HTERT RPE-1 (cell line): ENCODE results near the gene VSIG10.
"Not testable (repeated sequence)": the region's sequence is repeated elsewhere in the genome, so short reads cannot be mapped to it uniquely, and the experiment has no call there.

Source experiments
- in situ Hi-C: fragments of 300-500 bp; cut with MboI; formaldehyde crosslinking; loops from 4 replicates; pipeline ENCODE4 v1.14.3; 2020; ENCODE audit warnings: low sequenced_read_pairs

Gene VSIG10, protein sequence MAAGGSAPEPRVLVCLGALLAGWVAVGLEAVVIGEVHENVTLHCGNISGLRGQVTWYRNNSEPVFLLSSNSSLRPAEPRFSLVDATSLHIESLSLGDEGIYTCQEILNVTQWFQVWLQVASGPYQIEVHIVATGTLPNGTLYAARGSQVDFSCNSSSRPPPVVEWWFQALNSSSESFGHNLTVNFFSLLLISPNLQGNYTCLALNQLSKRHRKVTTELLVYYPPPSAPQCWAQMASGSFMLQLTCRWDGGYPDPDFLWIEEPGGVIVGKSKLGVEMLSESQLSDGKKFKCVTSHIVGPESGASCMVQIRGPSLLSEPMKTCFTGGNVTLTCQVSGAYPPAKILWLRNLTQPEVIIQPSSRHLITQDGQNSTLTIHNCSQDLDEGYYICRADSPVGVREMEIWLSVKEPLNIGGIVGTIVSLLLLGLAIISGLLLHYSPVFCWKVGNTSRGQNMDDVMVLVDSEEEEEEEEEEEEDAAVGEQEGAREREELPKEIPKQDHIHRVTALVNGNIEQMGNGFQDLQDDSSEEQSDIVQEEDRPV

DNA sequence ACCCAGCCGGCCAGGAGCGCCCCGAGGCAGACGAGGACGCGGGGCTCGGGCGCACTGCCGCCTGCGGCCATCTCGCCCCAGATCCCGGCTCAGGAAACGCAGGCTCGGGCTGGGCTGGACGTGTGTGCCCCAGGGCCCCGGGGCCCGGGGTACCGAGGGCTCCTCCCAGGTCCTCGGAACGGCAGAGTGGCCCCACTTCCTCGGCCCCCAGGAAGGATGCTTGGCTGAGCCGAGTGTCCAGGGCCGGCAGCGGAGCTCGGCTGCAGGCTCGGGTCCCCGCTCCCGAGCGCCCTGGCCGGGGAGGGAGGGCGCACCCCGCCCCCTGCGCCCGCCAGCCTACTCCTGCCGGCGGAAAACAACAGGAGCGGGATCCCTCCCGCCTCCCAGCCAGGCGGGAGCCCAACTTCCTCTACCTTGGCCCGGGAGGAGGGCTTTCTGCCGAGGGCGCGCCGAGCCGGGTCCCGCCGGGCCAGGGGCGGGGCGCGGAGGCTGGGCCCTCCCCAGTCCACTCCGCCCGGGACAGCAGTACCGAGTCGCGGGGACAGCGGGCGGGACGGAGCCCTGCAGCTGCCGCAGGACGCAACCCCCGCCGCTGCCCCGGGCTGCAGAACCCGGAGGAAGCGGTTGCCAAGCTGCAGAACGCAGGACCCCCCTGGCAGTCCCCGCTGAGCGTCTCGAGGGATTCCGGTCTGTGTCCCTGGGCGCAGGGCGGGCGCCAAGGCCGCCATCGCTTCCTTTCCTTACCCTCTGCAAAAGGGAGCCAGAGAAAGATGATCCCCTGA is at the start of gene VSIG10:
VSIG10 (minus strand) TSS at position 411 of the 782 bp plus-strand sequence; CDS start at position 71, 340 bp downstream.
- in situ Hi-C loops: no loop called here

DNA sequence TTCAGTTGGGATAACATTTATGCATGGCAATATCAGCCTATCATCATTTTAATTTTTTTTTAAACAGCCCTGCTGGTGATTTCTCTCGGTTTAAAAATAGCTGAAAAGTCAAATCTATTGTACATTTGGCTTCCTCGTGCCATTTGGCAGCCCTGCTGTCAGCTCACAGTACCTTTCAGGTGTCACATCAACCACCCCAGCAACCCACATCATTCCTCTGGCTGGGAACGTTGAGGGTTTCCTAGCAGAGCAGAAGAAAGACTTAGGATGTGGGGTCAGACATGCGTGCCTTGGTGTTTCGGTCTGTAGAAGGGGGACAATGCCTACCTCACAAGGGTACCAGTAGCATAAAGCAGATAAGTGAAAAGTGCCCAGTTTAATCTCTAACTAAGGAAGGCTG is 47.9 kb upstream of the VSIG10 start:
- in situ Hi-C loops: no loop called here

DNA sequence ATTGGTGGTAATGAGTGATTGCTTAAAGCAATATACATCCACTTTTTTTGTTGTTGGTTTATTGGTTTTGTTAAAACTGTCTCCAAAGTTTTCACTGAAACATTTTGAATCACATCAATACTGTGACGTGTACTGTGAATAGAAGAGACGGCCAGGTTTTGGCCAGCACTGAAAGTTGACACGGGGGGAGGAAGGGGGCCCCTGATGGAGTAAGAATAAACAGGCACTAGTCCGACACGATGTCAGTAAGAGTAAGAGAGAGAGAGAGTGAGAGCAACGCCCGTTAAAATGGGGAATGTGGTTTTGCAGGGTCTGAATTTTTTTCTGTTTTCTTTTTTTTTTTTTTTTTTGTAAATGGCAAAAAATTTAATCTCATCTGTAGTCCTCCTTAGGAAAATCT is 46.8 kb upstream of the VSIG10 start:
- in situ Hi-C loops: no loop called here

DNA sequence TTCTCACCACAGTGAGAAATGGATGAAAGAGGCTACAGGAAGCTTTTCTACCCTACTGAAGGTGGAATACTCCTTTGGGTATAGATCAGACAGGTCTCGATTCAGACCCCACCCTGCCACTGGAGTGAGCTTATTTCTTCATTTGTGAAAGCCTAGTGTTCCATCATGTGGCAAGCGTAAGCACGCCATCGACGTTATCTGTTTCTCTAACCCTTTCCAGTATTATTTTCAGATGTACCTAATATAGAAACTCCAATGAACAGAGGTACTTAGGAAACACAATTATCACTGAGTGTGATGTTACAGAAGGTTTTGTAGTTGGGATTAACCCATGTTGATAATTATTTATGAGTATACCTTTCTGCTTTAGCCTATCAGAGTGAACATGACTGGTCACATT is 44.5 kb upstream of the VSIG10 start:
- in situ Hi-C loops: no loop called here

DNA sequence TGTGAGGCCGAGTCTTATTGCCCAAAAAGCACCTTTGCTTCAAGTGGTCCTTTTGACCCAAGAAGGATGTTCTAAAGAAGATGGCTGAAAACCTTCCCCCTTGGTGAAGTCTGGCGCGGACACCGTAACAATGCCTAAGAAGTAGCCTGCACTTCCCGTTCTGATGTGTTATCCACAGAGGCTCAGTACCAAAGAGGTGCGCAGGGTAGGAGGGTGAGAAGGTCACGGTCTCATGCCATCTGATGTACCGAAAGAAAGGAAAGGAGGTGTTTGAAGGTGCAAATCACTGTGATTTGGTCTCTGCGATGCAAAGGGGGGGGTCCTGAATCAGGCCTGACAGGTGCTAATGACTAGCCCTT is 42.0 kb upstream of the VSIG10 start:
- in situ Hi-C loops: no loop called here

DNA sequence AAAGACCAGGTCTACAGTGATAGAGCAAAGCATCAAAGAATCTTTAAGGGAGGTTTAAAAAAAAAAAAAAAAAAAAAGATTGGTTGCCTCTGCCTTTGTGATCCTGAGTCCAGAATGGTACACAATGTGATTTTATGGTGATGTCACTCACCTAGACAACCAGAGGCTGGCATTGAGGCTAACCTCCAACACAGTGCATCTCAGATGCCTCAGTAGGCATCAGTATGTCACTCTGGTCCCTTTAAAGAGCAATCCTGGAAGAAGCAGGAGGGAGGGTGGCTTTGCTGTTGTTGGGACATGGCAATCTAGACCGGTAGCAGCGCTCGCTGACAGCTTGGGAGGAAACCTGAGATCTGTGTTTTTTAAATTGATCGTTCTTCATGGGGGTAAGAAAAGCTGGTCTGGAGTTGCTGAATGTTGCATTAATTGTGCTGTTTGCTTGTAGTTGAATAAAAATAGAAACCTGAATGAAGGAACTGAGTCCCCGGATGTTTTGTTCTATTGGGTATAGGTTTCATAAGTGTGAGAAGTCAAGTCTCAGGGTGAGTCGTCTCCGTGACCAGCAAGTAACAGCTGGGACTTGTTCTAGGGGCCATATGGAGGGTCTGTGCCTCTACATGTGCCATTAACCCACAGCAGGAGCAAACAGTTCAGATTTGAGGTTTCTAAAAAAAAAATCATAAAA is 41.4 kb upstream of the VSIG10 start:
- in situ Hi-C loops: no loop called here

DNA sequence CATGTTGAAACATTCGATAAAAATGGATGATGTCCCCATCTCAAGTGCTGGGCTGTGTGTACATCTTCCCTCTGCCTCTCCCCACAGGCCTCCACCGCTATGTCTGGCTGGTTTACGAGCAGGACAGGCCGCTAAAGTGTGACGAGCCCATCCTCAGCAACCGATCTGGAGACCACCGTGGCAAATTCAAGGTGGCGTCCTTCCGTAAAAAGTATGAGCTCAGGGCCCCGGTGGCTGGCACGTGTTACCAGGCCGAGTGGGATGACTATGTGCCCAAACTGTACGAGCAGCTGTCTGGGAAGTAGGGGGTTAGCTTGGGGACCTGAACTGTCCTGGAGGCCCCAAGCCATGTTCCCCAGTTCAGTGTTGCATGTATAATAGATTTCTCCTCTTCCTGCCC is 40.7 kb upstream of the VSIG10 start:
- in situ Hi-C loops: no loop called here

DNA sequence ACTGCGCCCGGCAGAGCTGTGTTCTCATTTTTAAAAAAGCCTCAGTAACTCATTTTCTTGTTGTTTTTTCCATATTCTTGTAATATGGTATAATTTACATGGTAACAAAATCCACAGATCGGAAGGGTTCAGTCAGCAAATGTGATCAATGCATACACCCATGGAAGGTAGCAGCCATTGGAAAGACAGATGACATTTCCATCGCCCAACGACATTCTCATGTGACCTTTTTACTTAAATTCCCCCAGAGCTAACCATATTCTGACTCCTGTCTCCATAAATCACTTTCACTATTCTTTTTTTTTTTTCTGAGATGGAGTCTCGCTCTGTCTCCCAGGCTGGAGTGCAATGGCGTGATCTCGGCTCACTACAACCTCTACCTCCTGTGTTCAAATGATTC is 37.0 kb upstream of the VSIG10 start:
- in situ Hi-C loops: no loop called here

DNA sequence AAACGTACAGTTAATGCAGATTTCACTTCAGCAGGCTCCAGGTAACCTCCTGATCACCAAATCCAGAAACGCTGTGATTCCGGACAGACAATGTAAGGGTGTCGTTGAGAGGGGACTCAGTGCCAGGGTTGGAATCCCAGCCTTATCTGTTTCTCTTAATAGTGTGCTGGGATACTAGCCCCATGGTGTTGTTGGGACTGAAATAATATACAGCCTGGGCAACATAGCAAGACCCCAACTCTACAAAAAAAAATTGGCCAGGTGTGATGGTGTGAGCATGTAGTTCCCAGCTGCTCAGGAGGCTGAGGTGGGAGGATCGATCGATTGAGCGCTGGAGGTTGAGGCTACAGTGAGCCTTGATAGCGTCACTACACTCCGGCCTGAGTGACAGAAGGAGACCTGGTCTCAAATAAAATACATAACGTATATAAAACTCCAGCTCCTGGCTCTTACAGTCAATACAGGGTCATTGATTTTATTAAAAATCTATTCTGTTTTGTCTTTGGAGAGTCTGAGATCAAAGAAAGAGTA is 33.4 kb upstream of the VSIG10 start:
- in situ Hi-C loops: no loop called here

DNA sequence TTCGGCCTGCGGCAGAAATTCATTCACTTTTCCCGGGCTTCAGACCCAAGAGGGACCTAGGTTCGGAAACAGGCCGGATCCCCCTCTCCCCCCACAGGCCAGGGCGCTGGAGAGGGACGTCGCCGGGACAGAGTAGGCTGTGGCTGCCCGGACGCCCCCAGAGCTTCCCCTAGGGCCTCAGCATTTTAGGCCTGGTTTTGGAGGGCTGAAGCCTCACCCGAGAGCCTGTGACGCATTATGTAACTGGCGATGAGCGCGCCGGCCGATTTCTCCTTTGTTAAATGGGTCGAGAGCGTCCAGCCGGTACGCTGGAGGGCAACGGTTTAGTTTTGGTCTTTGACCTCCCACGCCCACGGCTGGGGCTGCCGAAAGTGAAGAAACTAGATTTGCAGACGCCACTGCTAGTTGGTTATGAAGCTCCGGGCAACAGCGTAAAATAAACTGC is 32.8 kb upstream of the VSIG10 start:
- in situ Hi-C loops: no loop called here

DNA sequence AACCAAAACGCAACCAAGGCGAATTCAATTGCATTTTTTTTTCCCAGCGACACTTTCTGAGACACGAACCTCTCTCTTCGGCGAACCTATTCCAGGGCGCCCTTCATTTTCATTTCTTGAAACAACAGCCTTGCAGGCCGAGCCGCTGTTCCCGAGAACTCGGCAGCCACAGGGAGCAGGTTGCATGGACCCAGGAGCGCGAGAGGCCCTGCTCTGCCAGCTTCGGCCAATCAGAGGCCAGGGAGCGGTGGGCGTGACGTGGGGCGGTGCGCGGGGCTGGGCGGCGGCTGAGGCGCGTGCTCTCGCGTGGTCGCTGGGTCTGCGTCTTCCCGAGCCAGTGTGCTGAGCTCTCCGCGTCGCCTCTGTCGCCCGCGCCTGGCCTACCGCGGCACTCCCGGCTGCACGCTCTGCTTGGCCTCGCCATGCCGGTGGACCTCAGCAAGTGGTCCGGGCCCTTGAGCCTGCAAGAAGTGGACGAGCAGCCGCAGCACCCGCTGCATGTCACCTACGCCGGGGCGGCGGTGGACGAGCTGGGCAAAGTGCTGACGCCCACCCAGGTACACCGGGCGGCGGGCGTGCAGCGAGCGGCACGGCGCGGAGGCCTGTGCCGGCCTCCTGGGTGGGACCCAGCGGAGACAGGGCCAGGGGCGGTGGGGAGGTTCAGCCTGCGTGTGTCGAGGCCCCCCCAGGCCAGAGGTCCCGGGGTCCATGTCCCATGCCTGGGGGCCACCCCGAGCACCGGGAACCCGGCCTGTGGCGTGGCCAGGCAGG is 32.2 kb upstream of the VSIG10 start, which contains the start of gene PEBP1:
PEBP1 (plus strand) TSS at position 337 of the 771 bp plus-strand sequence; CDS start at position 423, 86 bp downstream.
- in situ Hi-C loops: no loop called here

DNA sequence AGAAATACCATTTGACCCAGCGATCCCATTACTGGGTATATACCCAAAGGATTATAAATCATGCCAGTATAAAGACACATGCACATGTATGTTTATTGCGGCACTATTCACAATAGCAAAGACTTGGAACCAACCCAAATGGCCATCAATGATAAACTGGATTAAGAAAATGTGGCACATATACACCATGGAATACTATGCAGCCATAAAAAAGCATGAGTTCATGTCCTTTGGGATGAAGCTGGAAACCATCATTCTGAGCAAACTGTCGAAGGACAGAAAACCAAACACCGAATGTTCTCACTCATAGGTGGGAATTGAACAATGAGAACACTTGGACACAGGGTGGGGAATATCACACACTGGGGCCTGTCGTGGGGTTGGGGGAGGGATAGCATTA is 25.6 kb upstream of the VSIG10 start:
- in situ Hi-C loops: not testable (repeated sequence)

DNA sequence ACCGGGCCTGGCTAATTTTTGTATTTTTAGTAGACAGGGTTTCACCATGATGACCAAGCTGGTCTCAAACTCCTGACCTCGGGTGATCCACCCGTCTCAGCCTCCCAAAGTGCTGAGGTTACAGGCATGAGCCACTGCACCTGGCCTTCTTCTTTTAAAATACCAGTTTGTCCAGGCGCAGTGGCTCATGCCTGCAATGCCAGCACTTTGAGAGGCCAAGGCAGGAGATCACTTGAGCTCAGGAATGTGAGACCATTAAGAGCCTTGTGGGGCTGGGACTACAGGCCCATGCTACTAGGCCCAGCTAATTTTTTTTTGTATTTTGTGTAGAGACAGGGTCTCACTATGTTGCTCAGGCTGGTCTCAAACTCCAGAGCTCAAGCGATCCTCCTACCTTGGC is 24.1 kb upstream of the VSIG10 start:
- in situ Hi-C loops: no loop called here

DNA sequence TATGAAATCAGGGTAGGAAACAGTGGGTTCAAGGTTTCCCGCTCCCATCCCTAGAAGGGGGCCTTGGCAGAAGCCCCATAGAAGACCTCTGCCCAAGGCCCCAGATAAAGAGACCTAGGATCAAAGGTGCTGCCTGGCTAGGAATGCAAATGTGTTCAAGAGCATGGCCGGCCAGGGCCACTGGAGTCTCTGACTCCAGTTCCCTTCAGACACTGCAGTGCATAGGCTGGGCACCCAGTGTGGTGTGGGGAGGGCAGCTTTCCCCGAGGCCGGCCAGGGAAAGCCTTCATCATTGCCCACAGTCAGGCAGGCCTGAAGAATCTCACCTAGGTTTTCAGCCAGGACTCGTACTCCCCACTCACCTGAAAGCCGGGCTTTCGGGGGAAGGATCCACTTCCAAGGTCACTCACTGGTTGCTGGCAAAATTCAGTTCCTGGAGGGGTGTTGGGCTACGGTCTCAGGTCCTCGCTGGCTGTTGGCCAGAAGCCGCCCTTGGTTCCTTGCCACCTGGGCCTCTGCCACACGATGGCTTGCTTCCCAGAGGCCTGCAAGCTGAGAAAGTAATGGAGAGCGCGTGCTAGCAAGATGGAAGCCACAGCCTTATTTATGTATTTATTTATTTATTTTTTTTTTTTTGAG is 22.4 kb upstream of the VSIG10 start:
- in situ Hi-C loops: no loop called here

DNA sequence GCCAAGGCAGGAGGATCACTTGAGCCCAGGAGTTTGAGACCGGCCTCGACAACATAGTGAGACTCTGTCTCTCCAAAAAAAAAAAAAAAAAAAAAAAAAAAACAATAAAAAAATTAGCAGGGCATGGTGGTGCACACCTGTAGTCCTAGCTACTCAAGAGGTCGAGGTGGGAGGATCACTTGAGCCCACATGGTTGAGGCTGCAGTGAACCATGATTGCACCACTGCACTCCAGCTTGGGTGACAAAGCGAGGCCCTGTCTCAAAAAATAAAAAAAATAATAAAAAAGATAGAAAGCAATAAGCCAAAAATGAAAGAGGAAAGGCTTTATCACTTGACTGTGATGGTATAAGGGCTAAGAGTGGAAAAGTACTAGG is 21.9 kb upstream of the VSIG10 start:
- in situ Hi-C loops: no loop called here

DNA sequence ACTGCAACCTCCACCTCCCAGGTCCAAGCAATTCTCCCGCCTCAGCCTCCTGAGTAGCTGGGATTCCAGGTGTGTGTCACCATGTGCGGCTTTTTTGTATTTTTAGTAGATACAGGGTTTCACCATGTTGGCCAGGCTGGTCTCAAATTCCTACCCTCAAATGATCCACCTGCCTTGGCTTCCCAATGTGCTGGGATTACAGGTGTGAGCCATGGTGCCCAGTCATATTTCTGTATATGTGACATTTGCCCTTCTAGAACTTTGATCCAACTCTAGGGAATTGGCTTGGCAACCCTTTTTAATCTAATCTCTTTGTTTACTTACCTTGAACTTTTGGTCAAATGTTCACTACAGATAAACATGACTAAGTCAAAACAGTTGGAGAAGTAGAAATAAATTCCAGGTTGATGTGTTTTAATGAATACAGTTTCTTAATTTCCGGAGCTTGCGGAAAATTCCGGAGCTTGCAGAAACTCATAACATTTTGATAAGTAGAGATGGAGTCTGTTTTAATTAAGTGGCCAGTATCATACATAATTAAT is 20.6 kb upstream of the VSIG10 start:
- in situ Hi-C loops: no loop called here

DNA sequence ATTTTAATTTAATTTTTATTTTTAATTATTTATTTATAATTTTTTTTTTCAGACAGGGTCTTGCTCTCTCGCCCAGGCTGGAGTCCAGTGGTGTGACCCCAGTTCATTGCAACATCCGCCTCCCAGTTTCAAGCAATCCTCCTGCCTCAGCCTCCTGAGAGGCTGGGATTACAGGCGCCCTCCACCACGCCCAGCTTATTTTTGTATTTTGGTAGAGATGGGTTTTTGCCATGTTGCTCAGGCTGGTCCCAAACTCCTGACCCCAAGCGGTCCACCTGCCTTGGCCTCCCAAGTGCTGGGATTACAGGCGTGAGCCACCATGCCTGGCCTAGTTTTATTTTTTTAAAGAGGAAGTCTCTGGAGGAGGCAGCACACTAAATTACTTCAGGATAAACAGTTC is 18.5 kb upstream of the VSIG10 start:
- in situ Hi-C loops: no loop called here

DNA sequence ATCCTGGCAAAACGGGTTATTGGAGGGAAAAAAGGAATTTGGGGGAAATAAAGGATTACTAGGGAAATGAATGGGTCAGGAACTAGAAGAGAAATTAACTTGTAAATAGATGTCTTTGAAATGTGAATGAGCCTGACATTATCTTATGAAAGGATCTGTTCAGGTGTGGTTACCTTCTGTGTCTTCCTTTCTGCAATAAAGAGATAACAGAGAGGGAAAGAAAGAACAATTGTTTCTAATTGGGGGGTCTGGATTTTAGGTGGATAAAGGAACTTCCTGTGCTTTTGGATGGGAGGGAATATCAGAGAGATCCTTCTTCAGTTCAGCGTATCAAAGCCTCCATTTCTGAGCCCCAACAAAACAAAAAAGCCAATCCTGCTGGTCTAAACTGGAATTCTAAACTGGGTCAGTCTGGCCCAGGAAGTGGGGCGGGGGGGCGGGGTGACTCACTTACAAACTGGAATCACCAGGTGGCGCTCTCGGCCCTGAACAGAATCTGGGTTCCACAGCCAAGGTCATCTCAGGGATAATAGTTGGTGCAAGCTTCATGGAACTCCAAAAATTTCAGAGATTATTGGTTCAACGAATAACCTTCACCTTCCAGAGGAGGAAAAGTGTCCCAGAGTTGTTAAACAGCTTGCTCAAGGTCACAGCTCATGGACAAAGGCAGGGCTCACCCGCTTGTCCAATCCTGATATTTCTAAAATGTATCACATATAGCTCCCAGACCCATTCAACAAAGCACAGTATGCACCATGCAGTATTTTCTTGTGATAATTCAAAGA is 17.0 kb upstream of the VSIG10 start:
- in situ Hi-C loops: no loop called here

DNA sequence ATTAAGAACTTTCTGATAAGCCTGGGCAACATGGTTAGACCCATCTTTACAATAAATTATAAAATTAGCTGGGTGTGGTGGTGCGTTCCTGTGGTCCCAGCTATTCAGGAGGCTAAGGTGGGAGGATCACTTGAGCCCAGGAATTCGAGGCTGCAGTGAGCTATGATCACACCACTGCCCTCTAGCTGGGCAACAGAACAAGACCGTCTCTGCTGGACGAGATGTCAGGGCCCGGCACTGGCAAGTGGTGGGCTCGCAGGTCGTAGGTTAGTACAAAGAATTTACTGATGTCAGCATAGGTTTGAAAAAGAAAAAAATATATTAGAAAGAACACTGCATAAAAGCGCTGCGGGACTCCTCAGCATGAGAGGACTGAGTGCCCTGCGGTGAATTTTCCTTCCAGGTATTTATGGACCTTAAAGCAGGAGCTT is 15.7 kb upstream of the VSIG10 start:
- in situ Hi-C loops: no loop called here
